Colonic mucosa (tissue), 4 donors: ENCODE data around the gene POLRMT. TPM values are rescaled to one million over a fixed set of nuclear protein-coding genes. Genes with fewer than 3 reads are reported as not detected.
"Not testable (repeated sequence)": the region's sequence is repeated elsewhere in the genome, so short reads cannot be mapped to it uniquely, and the experiment has no call there.

Experiments
- DNase-seq: peaks from one replicate; pipeline ENCODE4 v3.0.0-alpha.2; 2020
- H3K27ac ChIP-seq: fragments of 200-600 bp; one replicate; pipeline ENCODE4 v1.8.0; 2021
- H3K27me3 ChIP-seq: fragments of 200-600 bp; one replicate; pipeline ENCODE4 v1.8.0; 2021
- H3K36me3 ChIP-seq: fragments of 200-600 bp; one replicate; pipeline ENCODE4 v1.8.0; 2021
- H3K4me1 ChIP-seq: fragments of 200-600 bp; one replicate; pipeline ENCODE4 v1.8.0; 2021; ENCODE audit warnings: mild to moderate bottlenecking
- H3K4me3 ChIP-seq: fragments of 200-600 bp; one replicate; pipeline ENCODE4 v1.8.0; 2021
- H3K9ac ChIP-seq, 2 donors: one replicate each; pipeline ENCODE4 v1.7.0; 2013; ENCODE audit warnings: control low read depth in 2 of 2, low read depth in 2 of 2, low read length in 2 of 2
- H3K9me3 ChIP-seq: fragments of 200-600 bp; one replicate; pipeline ENCODE4 v1.8.0; 2021
- intact Hi-C: fragments of 100-400 bp; cut with DNase I; formaldehyde crosslinking; loops from one replicate; pipeline ENCODE4 v1.14.1; 2022
- total RNA-seq, 2 donors: library from RNA; stranded (reverse); fragmentation: NEBNext Ultra II Directional in 1 of 2; extraction: Animal tissue kit (Norgen Biotek cat#: 25700) in 1 of 2; gene quantifications; one replicate each; pipeline ENCODE4 v1.2.1, GENCODE V29; 2021
- TF ChIP-seq, protein P1 (sequence below): fragments of 200-600 bp; IDR thresholded peaks from one replicate; pipeline ENCODE4 v1.8.0; 2022; ENCODE audit warnings: antibody characterized with exemption, mild to moderate bottlenecking
- donor health status: healthy.
- donor health status: DM: no; HTN: no; CAD: no.
- donor health status: DM: no; HTN: no; CAD: no.

POLRMT gene
- total RNA-seq, 2 donors from 2014 or later: 50.2 to 77.3 TPM

DNA sequence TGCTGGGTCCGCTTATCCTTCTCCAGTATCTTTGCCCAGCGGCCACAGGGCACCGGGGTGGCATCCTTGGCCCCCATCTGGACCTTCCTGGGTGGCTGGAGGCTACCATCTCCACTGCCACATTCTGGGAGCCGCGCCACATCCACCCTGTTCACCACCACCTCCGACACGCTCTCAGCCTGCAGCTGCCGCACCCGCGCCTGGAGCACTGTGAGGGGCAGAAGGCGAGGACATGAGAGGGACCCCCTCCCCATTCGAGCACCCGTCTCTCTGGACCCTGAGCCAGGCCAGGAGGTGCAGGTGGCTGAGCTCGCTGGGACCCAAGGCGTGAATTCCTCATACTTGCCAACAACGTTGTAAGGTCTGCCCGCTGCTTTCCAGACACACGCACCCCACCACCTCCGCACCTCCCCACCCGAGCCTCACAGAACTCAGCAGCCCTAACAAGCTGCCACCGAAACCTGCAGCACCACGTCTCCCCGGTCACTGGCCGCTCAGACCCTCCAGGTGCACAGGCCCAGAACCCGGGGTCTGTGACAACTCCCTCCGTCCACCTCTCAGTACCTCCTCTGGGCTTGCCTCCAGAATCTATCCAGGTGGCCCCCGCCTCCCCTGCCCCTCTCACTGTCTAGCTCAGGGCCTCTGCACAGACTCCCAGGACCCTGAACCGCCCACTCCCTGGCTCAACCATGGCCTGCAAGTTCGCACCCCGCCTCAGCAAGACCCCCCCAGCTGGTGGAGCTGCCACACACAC, 3.2 kb downstream of the POLRMT start:
- Histone ChIP-seq H3K36me3 (peaks cover 2% of the 10 kb centered on the region), H3K27ac (no peak overlapping the region), H3K27me3 (no peaks in the 10 kb centered on the region), H3K4me1 (peaks cover 11% of the 10 kb centered on the region), H3K9ac (no peak overlapping the region), H3K9me3 (no peaks in the 10 kb centered on the region), H3K4me3 (no peak overlapping the region)
- TF ChIP-seq, protein P1, sequence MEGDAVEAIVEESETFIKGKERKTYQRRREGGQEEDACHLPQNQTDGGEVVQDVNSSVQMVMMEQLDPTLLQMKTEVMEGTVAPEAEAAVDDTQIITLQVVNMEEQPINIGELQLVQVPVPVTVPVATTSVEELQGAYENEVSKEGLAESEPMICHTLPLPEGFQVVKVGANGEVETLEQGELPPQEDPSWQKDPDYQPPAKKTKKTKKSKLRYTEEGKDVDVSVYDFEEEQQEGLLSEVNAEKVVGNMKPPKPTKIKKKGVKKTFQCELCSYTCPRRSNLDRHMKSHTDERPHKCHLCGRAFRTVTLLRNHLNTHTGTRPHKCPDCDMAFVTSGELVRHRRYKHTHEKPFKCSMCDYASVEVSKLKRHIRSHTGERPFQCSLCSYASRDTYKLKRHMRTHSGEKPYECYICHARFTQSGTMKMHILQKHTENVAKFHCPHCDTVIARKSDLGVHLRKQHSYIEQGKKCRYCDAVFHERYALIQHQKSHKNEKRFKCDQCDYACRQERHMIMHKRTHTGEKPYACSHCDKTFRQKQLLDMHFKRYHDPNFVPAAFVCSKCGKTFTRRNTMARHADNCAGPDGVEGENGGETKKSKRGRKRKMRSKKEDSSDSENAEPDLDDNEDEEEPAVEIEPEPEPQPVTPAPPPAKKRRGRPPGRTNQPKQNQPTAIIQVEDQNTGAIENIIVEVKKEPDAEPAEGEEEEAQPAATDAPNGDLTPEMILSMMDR: no peak
- intact Hi-C loops: no loop called here
- no peak for DNase-seq

DNA sequence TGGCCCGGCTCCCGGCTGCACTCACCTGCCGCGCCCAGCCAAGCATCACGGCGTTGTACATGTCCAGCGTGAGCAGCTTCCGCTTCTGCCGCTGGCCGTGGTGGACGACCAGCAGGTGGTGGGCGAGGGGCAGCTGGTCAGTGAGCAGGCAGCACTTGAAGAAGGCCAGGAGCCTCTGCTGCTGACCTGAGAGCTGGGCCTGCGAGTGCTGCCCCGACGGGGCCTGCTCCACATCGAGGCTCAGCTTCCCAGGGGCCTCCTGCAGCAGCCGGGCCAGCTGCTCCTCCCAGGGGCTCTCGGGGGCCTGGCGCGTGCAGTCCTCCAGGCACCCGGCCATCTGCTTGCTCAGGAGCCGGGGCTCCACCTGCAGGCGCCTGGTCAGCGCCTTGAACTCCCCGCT, 3.8 kb downstream of the POLRMT start:
- H3K9me3 ChIP-seq, H3K27ac ChIP-seq, intact Hi-C loops, H3K4me3 ChIP-seq, H3K27me3 ChIP-seq, H3K36me3 ChIP-seq, DNase-seq, H3K9ac ChIP-seq: not testable (repeated sequence)
- H3K4me1 ChIP-seq: peaks cover 11% of the 10 kb centered on the region

DNA sequence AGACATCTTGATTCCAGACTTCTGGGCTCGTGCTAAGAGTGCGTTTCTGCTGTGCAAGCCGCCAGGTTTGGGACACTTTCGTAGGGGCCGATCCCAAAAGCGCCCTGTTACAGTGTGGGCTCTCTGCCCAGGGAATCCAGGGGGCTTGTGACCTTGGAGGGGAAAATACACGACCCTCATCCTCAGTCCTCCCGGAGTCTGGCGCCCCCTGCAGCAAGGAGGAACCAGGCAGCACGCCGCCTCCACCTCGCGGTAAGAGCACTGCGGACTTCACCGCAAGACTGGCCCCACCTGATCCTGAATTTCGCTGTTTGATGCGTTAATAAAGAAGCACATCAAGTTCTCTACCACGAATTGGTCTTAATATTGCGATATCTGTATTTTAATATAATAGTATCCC, 5.2 kb downstream of the POLRMT start:
- peaks cover 8% of the 10 kb centered on the region for H3K36me3 ChIP-seq
- no peaks in the 10 kb centered on the region for H3K9me3 ChIP-seq
- H3K27me3 ChIP-seq: no peaks in the 10 kb centered on the region
- intact Hi-C loops: no loop called here
- TF ChIP-seq, protein P1: no peak
- no peak for DNase-seq
- no peak overlapping the region for H3K4me3 ChIP-seq
- H3K4me1 ChIP-seq: peaks cover 11% of the 10 kb centered on the region
- no peak overlapping the region for H3K27ac ChIP-seq
- H3K9ac ChIP-seq: no peak overlapping the region

- H3K4me1 ChIP-seq, H3K27me3 ChIP-seq, H3K9me3 ChIP-seq, DNase-seq, H3K27ac ChIP-seq, intact Hi-C loops, H3K9ac ChIP-seq, H3K36me3 ChIP-seq, H3K4me3 ChIP-seq: not testable (repeated sequence)
Observed at GRCh38 chr19:626566-626965, 6.8 kb downstream of the POLRMT start.

DNA sequence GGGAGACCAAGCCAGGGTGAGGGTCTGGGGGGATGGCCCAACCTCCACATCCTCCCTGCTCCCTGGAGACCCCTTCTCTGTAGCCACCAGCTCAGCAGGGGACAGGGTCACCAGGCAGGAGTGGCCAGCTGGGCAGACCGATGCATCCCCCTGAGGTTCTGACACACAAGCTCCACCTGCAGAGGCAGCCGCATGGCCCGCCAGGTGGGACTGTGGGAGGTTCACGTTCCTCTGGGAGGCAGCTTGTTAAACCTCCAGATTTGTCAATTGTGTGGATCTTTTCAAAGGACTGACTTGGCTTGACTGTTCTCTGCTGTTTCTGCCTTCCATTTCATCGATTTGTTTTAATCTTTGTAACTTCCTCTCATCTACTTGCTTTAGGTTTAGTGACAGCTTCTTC, 8.1 kb downstream of the POLRMT start:
- DNase-seq: no peak
- no peak overlapping the region for H3K4me3 ChIP-seq
- no peaks in the 10 kb centered on the region for H3K27me3 ChIP-seq
- H3K36me3 ChIP-seq: peaks cover 9% of the 10 kb centered on the region
- intact Hi-C loops: no loop called here
- TF ChIP-seq, protein P1: no peak
- H3K9ac ChIP-seq: no peak overlapping the region
- no peaks in the 10 kb centered on the region for H3K4me1 ChIP-seq
- H3K9me3 ChIP-seq: no peaks in the 10 kb centered on the region
- H3K27ac ChIP-seq: no peak overlapping the region

GRCh38 chr19:624433-625109, 8.8 kb downstream of the POLRMT start:
- H3K4me3 ChIP-seq: no peak overlapping the region
- H3K27me3 ChIP-seq: no peaks in the 10 kb centered on the region
- intact Hi-C loops: no loop called here
- no peaks in the 10 kb centered on the region for H3K9me3 ChIP-seq
- DNase-seq: no peak
- TF ChIP-seq, protein P1: no peak
- H3K36me3 ChIP-seq: peaks cover 13% of the 10 kb centered on the region
- no peak overlapping the region for H3K27ac ChIP-seq
- H3K9ac ChIP-seq: no peak overlapping the region
- H3K4me1 ChIP-seq: no peaks in the 10 kb centered on the region
